ENCODE data around the gene BACE2. TPM values are rescaled to one million over a fixed set of nuclear protein-coding genes. Genes with fewer than 3 reads are reported as not detected.

Gene BACE2
- total RNA-seq, 1 donor from 2014 or later, result 39.1 TPM

DNA sequence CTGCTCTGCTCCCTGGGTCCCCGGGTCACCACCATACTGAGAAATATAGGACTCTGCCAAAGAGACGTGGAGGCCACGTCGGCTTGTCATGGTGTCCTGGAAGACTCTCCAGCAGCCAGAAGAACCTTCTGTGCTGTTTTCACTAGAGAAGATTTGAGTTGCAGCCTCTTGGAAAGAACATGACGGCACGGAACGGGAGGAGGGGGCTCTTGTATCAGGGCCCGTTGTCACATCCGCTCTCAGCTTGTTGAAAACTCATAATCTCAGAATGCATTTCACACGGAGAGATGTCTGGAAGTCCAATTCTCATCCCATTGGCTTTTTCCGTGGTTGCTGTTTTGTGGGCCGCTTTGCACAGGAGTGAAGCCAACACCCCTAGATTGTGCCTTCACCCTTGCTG, 109.2 kb downstream of the BACE2 start:
- Histone ChIP-seq H3K27me3 (ENCODE audit: control insufficient read depth in 3 of 3, insufficient read depth in 3 of 3, low read length in 3 of 3) (peaks cover 9 to 14% (median 13%) of the 10 kb centered on the region in 3 donors), H3K4me3 (ENCODE audit: low read length in 3 of 3) (no peak overlapping the region), H3K36me3 (ENCODE audit: control insufficient read depth in 3 of 3, insufficient read depth in 3 of 3, low read length in 3 of 3) (peaks cover 0 to 10% (median 4%) of the 10 kb centered on the region in 3 donors), H3K9ac (ENCODE audit: low read depth in 1 of 3, low read length in 3 of 3) (no peak overlapping the region), H3K9me3 (ENCODE audit: control insufficient read depth in 3 of 3, low read length in 3 of 3) (no peaks in the 10 kb centered on the region), H3K4me1 (ENCODE audit: control insufficient read depth in 3 of 3, insufficient read depth in 3 of 3, low read length in 3 of 3) (no peaks in the 10 kb centered on the region), H3K27ac (ENCODE audit: low read depth, low read length) (no peak overlapping the region)

DNA sequence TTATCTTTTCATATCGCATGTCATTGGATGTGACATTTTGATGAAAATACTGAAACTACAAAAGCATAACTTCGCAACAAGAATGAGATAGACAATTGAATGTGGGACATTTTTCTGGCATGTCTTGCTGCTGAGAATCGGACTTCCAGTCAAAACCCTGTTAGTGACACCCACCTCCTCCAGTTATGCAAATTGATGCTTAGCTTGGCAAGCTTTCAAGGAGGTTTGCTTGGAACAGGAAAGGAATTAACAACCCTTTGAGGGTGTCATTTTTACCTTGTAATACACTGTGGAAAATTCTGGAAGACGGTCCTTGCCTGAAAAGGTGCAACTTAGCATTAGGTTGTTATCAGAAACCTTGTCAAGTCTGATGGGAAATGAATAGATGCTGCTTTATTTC, 109.9 kb downstream of the BACE2 start:
- Histone ChIP-seq H3K4me1 (ENCODE audit: control insufficient read depth in 3 of 3, insufficient read depth in 3 of 3, low read length in 3 of 3) (no peaks in the 10 kb centered on the region), H3K36me3 (ENCODE audit: control insufficient read depth in 3 of 3, insufficient read depth in 3 of 3, low read length in 3 of 3) (peaks cover 0 to 10% (median 4%) of the 10 kb centered on the region in 3 donors), H3K27me3 (ENCODE audit: control insufficient read depth in 3 of 3, insufficient read depth in 3 of 3, low read length in 3 of 3) (peaks cover 13 to 18% (median 13%) of the 10 kb centered on the region in 3 donors), H3K9me3 (ENCODE audit: control insufficient read depth in 3 of 3, low read length in 3 of 3) (no peaks in the 10 kb centered on the region), H3K27ac (ENCODE audit: low read depth, low read length) (no peak overlapping the region), H3K4me3 (ENCODE audit: low read length in 3 of 3) (no peak overlapping the region), H3K9ac (ENCODE audit: low read depth in 1 of 3, low read length in 3 of 3) (no peak overlapping the region)

DNA sequence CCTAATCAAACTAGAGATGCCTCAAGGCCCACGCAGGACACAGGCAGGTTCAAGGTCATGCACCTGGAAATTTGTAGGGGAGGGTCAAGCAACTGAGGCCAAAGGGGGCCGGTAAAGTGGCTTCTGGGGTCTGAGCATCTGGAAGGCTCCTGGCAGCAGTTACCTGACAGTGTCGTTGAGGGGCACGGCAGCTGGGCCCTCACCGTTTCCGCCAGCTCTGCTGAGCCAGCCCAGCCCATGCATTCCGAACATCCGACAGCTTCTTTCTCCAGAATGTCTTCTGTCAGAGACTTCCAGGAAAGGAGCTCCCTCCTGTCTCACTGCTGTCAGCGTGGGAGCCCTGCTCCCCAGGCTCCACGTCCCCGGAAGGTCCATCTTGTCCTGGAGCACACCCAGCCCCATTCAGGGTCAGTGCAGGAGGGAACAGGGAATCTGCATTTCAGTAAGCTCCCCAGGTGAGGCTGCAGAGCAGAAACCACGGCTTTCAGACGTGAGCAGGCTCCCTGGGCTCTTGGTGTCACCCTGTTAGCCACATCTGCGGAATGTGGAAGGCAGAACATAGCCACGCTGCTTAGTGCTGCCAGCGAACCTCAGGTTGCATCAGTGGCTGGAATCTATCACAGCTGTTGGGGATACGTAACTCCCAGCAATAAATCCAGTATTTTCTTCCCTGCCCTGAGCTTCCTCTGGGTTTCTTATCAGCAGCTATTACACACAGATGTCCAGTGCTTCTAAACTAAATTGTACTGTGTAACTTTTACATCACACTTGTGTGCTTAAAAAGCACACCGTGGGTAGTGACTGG, 112.4 kb downstream of the BACE2 start:
- no peak overlapping the region for H3K27ac ChIP-seq (ENCODE audit: low read depth, low read length)
- H3K4me3 ChIP-seq (ENCODE audit: low read length in 3 of 3), result no peak overlapping the region
- H3K36me3 ChIP-seq (ENCODE audit: control insufficient read depth in 3 of 3, insufficient read depth in 3 of 3, low read length in 3 of 3), result peaks cover 0 to 3% (median 0%) of the 10 kb centered on the region in 3 donors
- peaks cover 13 to 22% (median 17%) of the 10 kb centered on the region in 3 donors for H3K27me3 ChIP-seq (ENCODE audit: control insufficient read depth in 3 of 3, insufficient read depth in 3 of 3, low read length in 3 of 3)
- H3K4me1 ChIP-seq (ENCODE audit: control insufficient read depth in 3 of 3, insufficient read depth in 3 of 3, low read length in 3 of 3), result no peaks in the 10 kb centered on the region
- no peak overlapping the region for H3K9ac ChIP-seq (ENCODE audit: low read depth in 1 of 3, low read length in 3 of 3)
- no peaks in the 10 kb centered on the region for H3K9me3 ChIP-seq (ENCODE audit: control insufficient read depth in 3 of 3, low read length in 3 of 3)

DNA sequence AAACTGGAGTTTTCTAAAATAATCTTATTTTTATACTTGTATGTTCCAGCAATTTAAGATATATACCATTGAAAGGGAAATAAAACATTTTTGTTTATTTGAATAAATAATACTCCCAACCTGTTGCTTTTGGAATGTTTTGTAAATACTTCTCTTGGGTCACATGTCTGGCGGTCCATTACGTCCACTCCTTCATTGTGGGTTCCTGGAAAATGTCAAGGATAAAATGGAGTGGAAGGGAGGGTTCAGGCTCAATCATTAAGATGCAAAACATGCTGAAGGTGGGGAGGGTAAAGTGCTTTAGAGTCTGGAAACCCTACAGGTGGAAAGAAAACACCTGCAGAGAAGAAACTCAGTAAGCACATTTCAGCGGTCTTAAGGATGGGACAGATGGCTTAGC, 114.5 kb downstream of the BACE2 start:
- Histone ChIP-seq H3K27ac (ENCODE audit: low read depth, low read length) (no peak overlapping the region), H3K4me1 (ENCODE audit: control insufficient read depth in 3 of 3, insufficient read depth in 3 of 3, low read length in 3 of 3) (no peaks in the 10 kb centered on the region), H3K9me3 (ENCODE audit: control insufficient read depth in 3 of 3, low read length in 3 of 3) (no peaks in the 10 kb centered on the region), H3K36me3 (ENCODE audit: control insufficient read depth in 3 of 3, insufficient read depth in 3 of 3, low read length in 3 of 3) (no peaks in the 10 kb centered on the region), H3K4me3 (ENCODE audit: low read length in 3 of 3) (no peak overlapping the region), H3K9ac (ENCODE audit: low read depth in 1 of 3, low read length in 3 of 3) (no peak overlapping the region), H3K27me3 (ENCODE audit: control insufficient read depth in 3 of 3, insufficient read depth in 3 of 3, low read length in 3 of 3) (peaks cover 13 to 22% (median 17%) of the 10 kb centered on the region in 3 donors)

DNA sequence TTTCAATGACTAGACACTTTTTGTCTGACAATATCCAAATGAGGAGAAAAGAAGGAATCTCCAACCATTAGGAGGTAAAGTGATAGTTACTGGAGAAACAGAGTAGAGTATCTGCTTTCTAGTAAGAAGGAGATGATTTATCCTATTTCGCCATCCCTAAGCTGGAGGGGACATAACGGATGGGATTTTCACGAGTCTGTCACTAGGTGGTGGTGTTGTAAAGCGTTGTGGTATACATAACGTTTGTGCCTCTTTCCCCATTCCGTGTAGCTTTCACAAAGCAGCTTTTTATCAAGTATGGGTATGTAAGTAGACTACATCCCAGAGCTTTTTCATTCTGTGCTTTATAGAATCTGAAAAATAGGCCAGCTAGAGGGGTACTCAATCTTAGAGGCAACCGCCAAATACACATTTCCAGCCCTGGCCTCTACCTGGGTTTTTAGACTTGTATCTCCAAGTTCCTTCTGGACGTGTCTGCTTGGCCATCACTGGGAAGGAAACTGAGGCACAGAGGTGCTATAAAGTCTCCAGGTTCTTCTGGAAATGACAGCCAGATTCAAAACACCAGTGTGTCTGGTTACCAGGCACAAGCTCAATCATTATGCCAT, 115.4 kb downstream of the BACE2 start:
- H3K36me3 ChIP-seq (ENCODE audit: control insufficient read depth in 3 of 3, insufficient read depth in 3 of 3, low read length in 3 of 3), result no peaks in the 10 kb centered on the region
- no peak overlapping the region for H3K27ac ChIP-seq (ENCODE audit: low read depth, low read length)
- peaks cover 13 to 22% (median 17%) of the 10 kb centered on the region in 3 donors for H3K27me3 ChIP-seq (ENCODE audit: control insufficient read depth in 3 of 3, insufficient read depth in 3 of 3, low read length in 3 of 3)
- H3K9ac ChIP-seq (ENCODE audit: low read depth in 1 of 3, low read length in 3 of 3), result no peak overlapping the region
- no peaks in the 10 kb centered on the region for H3K9me3 ChIP-seq (ENCODE audit: control insufficient read depth in 3 of 3, low read length in 3 of 3)
- no peaks in the 10 kb centered on the region for H3K4me1 ChIP-seq (ENCODE audit: control insufficient read depth in 3 of 3, insufficient read depth in 3 of 3, low read length in 3 of 3)
- H3K4me3 ChIP-seq (ENCODE audit: low read length in 3 of 3), result no peak overlapping the region

DNA sequence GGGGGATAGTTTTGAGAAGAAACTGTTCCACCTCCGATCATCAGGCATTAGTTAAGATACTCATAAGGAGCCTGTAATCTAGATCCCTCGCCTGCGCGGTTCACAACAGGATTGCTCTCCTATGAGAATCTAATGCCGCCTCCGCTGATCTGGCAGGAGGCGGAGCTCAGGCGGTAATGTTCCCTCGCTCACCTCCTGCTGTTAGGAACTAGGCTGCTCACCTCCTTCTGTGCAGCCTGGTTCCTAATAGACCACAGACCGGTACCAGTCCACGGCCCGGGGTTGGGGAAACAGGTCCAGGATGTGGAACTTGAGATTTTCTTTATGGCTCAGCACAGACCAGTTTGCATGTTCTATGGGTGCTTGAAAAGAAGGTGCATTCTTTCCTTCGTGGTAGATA, 121.5 kb downstream of the BACE2 start:
- Histone ChIP-seq H3K4me3 (ENCODE audit: low read length in 3 of 3) (no peak overlapping the region), H3K9ac (ENCODE audit: low read depth in 1 of 3, low read length in 3 of 3) (no peak overlapping the region), H3K9me3 (ENCODE audit: control insufficient read depth in 3 of 3, low read length in 3 of 3) (no peaks in the 10 kb centered on the region), H3K27me3 (ENCODE audit: control insufficient read depth in 3 of 3, insufficient read depth in 3 of 3, low read length in 3 of 3) (peaks cover 14 to 23% (median 21%) of the 10 kb centered on the region in 3 donors), H3K27ac (ENCODE audit: low read depth, low read length) (no peak overlapping the region), H3K36me3 (ENCODE audit: control insufficient read depth in 3 of 3, insufficient read depth in 3 of 3, low read length in 3 of 3) (no peaks in the 10 kb centered on the region), H3K4me1 (ENCODE audit: control insufficient read depth in 3 of 3, insufficient read depth in 3 of 3, low read length in 3 of 3) (no peaks in the 10 kb centered on the region)

DNA sequence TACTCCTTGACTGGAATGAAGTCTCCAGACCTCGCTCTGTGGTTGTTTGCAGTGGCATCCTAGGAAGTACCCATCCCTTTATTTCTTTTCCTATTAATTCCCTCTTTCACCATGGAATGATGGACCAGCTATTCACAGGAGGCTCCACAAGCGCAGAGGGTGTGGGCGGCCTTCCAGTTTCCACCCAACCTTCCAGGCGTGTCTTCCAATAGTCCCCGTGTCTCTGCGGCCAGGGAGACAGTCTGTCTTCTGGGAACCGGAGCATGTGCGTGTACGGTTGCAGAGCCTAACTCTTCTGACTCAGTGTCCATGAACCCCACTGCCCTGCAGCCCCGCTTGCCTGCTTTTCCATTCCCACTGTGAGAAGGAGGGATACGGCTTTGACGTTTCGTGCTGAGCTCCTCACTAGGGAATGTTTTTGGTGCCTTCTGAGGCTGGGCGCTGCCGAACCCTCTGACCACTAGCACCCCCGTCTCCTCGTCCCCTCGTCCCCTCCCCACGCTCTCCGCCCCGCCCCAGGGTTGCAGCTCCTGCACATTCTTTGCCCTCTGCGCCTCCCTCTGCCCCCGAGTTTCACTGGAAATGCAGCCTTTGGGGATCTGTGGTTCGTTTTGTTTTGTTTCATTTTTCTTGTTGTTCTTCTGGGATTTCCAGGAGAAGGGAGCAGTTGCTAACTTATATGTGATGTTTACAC, 122.3 kb downstream of the BACE2 start:
- H3K4me1 ChIP-seq (ENCODE audit: control insufficient read depth in 3 of 3, insufficient read depth in 3 of 3, low read length in 3 of 3), result no peaks in the 10 kb centered on the region
- H3K9me3 ChIP-seq (ENCODE audit: control insufficient read depth in 3 of 3, low read length in 3 of 3), result no peaks in the 10 kb centered on the region
- no peak overlapping the region for H3K27ac ChIP-seq (ENCODE audit: low read depth, low read length)
- H3K36me3 ChIP-seq (ENCODE audit: control insufficient read depth in 3 of 3, insufficient read depth in 3 of 3, low read length in 3 of 3), result no peaks in the 10 kb centered on the region
- no peak overlapping the region for H3K9ac ChIP-seq (ENCODE audit: low read depth in 1 of 3, low read length in 3 of 3)
- peaks cover 17 to 23% (median 21%) of the 10 kb centered on the region in 3 donors for H3K27me3 ChIP-seq (ENCODE audit: control insufficient read depth in 3 of 3, insufficient read depth in 3 of 3, low read length in 3 of 3)
- H3K4me3 ChIP-seq (ENCODE audit: low read length in 3 of 3), result no peak overlapping the region

DNA sequence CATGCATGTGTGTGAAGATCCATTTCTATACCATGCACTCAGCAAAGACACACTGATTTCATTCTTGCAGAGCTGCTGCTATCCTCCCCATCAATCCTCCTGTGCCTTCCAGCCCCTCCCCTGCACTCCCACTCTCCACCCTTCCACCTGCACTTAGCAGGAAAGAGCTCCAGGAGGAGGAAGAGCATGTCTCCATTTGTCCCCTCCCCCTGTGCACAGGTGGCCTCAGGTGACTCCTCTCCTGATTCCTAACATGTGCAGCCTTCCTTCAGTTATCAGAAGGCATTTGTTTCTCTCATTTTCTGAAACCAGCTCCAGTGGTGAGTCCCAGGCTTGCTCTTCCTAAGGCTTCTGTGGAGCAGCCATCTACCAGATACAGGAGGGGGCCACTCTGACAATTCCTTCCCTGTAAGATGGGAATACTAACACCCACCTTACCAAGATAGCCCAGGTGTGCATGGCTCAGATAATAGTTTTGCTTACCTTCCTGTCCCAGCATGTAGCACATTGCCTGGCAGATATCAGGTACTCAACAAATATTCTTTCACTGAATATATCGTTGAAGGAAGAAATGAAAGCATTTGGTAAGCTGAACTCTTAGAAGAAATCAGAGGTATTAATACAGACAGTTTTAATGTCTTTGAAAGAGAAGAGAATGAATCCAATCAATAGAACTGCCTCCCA, 126.7 kb downstream of the BACE2 start:
- H3K9ac ChIP-seq (ENCODE audit: low read depth in 1 of 3, low read length in 3 of 3), result no peak overlapping the region
- no peaks in the 10 kb centered on the region for H3K36me3 ChIP-seq (ENCODE audit: control insufficient read depth in 3 of 3, insufficient read depth in 3 of 3, low read length in 3 of 3)
- H3K27me3 ChIP-seq (ENCODE audit: control insufficient read depth in 3 of 3, insufficient read depth in 3 of 3, low read length in 3 of 3), result peaks cover 17 to 29% (median 24%) of the 10 kb centered on the region in 3 donors
- no peak overlapping the region for H3K27ac ChIP-seq (ENCODE audit: low read depth, low read length)
- H3K4me3 ChIP-seq (ENCODE audit: low read length in 3 of 3), result no peak overlapping the region
- H3K4me1 ChIP-seq (ENCODE audit: control insufficient read depth in 3 of 3, insufficient read depth in 3 of 3, low read length in 3 of 3), result no peaks in the 10 kb centered on the region
- no peaks in the 10 kb centered on the region for H3K9me3 ChIP-seq (ENCODE audit: control insufficient read depth in 3 of 3, low read length in 3 of 3)

DNA sequence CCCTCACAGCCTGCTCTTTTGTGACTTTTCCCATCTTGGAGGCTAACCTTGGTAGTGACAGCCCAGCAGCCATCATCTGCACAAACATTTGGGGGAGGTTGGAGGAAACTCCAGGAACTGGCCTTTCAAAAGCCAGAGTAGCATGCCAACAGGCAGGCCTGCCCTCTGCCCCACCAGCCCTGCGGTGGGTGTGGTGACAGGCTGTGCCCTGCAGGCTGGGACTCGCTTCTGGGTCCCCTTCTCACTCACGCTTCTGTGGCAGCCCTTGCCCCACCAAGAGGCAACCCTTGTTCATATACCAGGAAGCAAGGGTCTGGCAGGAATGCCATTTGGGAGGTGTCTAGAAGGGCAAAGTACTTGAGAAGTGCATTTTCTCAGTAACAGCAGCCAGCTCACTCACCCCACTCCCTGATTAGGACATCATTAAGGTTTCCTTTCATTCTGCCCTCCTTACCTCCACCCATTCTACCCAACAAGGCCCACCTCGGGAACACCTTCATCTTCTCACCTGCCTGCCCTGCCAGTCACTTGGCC, 127.8 kb downstream of the BACE2 start:
- Histone ChIP-seq H3K9me3 (ENCODE audit: control insufficient read depth in 3 of 3, low read length in 3 of 3) (no peaks in the 10 kb centered on the region), H3K4me1 (ENCODE audit: control insufficient read depth in 3 of 3, insufficient read depth in 3 of 3, low read length in 3 of 3) (no peaks in the 10 kb centered on the region), H3K27me3 (ENCODE audit: control insufficient read depth in 3 of 3, insufficient read depth in 3 of 3, low read length in 3 of 3) (peaks cover 17 to 20% (median 19%) of the 10 kb centered on the region in 3 donors), H3K4me3 (ENCODE audit: low read length in 3 of 3) (no peak overlapping the region), H3K36me3 (ENCODE audit: control insufficient read depth in 3 of 3, insufficient read depth in 3 of 3, low read length in 3 of 3) (no peaks in the 10 kb centered on the region), H3K27ac (ENCODE audit: low read depth, low read length) (no peak overlapping the region), H3K9ac (ENCODE audit: low read depth in 1 of 3, low read length in 3 of 3) (no peak overlapping the region)

Measured in skeletal muscle tissue (tissue), 4 donors.